ENCODE data around the gene MXD4. TPM values are rescaled to one million over a fixed set of nuclear protein-coding genes. Genes with fewer than 3 reads are reported as not detected.
"Not testable (repeated sequence)": the region's sequence is repeated elsewhere in the genome, so short reads cannot be mapped to it uniquely, and the experiment has no call there.

MXD4 gene
- polyA plus RNA-seq, 1 experiment, result 46.0 TPM

DNA sequence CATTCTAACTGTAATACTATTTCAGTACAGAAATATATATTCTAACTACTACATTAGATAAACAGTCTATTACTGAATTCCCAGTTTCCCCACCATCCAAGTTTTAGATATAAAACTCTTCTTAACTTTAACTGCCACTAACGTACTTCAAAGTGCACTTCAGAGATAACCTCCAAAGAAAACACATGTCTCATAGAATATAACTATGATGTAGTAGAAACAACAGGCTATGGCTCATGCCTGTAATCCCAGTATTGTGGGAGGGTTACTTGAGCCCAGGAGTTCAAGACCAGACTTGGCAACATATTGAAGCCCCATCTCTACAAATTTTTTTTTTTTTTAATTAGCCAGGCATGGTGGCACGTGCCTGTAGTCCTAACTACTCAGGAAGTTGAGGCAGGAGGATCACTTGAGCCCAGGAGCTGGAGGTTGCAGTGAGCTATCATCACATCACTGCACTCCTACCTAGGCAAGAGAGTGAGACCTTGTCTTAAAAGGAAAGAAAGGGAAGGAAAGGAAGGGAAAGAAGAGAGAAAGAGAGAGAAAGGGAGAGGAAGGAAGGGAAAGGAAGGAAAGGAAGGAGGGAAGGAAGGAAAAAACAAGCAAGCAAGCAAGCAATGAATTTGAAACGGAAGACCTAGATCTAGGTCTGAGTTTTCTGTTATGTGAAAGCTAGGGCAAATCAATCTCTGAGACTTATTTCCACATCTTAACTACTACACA is 24.8 kb downstream of the MXD4 start:
- H3K27me3 ChIP-seq (ENCODE audit: control insufficient read depth, insufficient read depth, low read length), result no peaks in the 10 kb centered on the region

DNA sequence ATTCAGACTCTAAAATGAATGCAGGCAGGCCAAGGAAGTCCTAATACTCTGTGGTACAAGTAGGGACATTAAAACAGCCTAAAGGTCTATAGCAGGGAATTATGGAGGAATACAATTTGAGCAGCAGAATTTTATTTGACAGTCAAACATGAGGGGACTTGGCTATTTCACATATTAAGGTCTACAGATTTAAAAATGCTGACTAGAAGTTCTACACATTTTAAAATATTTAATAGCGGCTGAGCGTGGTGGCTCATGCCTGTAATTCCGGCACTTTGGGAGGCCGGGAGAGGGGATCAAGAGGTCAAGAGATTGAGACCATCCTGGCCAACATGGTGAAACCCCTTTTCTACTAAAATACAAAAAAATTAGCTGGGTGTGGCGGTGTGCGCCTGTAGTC is 30.8 kb downstream of the MXD4 start:
- ChIA-PET POLR2A (no interaction called here), CTCF (interaction anchor here (1.1 to 2.3 kb wide), 2 partner anchors 11 to 210 kb away, joined by 3 to 12 read pairs; no protein-coding TSS in a partner anchor)
- no peaks in the 10 kb centered on the region for H3K9me3 ChIP-seq (ENCODE audit: control insufficient read depth, insufficient read depth, low read length)
- no peak overlapping the region for H3K4me3 ChIP-seq (ENCODE audit: low read depth, low read length)
- no peak overlapping the region for H3K27ac ChIP-seq (ENCODE audit: low read depth, low read length)
- TF ChIP-seq, protein P1, sequence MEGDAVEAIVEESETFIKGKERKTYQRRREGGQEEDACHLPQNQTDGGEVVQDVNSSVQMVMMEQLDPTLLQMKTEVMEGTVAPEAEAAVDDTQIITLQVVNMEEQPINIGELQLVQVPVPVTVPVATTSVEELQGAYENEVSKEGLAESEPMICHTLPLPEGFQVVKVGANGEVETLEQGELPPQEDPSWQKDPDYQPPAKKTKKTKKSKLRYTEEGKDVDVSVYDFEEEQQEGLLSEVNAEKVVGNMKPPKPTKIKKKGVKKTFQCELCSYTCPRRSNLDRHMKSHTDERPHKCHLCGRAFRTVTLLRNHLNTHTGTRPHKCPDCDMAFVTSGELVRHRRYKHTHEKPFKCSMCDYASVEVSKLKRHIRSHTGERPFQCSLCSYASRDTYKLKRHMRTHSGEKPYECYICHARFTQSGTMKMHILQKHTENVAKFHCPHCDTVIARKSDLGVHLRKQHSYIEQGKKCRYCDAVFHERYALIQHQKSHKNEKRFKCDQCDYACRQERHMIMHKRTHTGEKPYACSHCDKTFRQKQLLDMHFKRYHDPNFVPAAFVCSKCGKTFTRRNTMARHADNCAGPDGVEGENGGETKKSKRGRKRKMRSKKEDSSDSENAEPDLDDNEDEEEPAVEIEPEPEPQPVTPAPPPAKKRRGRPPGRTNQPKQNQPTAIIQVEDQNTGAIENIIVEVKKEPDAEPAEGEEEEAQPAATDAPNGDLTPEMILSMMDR (IDR thresholded peaks at IDR 0.05; ENCODE audit: low read depth, low read length), result no peak
- DNase-seq (ENCODE audit: low read depth, low spot score), result no peak
- no peaks in the 10 kb centered on the region for H3K27me3 ChIP-seq (ENCODE audit: control insufficient read depth, insufficient read depth, low read length)

More for the DNA sequence above, 24.8 kb downstream of the MXD4 start:
- H3K9me3 ChIP-seq (ENCODE audit: control insufficient read depth, insufficient read depth, low read length), result no peaks in the 10 kb centered on the region; the same call in 1 of the 2 replicates
- POLR2A ChIA-PET, result no interaction called here
- CTCF ChIA-PET, result interaction anchor here (3.2 kb wide), 1 partner anchor 17 kb away, joined by 17 read pairs; no protein-coding TSS in a partner anchor
- TF ChIP-seq, protein P1 (IDR thresholded peaks at IDR 0.05; ENCODE audit: low read depth, low read length), result no peak
- no peak overlapping the region for H3K27ac ChIP-seq (ENCODE audit: low read depth, low read length)
- DNase-seq (ENCODE audit: low read depth, low spot score), result no peak
- no peak overlapping the region for H3K4me3 ChIP-seq (ENCODE audit: low read depth, low read length)

DNA sequence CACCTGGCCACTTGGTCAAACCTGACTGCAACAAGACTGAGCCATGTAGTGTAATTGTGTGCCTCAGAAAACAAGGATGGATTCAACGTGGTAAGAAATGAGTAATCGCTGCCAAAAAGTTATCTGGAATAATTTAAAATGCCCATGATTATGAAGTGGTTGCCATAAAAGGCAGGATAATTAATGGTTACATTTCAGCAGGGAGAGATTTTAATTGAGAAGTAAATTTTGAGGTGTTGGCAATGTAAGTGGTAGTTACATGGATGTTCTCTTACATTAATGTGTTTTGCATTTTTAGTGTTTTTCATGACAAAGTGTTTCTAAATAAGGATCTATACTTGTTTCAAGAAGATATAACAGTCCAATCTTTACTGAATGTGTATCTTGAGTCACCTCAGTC is 35.6 kb downstream of the MXD4 start:
- TF ChIP-seq, protein P1 (IDR thresholded peaks at IDR 0.05; ENCODE audit: low read depth, low read length), result no peak
- ChIA-PET POLR2A (no interaction called here), CTCF (no interaction called here)
- H3K9me3 ChIP-seq (ENCODE audit: control insufficient read depth, insufficient read depth, low read length), result no peaks in the 10 kb centered on the region
- no peak overlapping the region for H3K27ac ChIP-seq (ENCODE audit: low read depth, low read length)
- no peak overlapping the region for H3K4me3 ChIP-seq (ENCODE audit: low read depth, low read length)
- DNase-seq (ENCODE audit: low read depth, low spot score), result no peak
- H3K27me3 ChIP-seq (ENCODE audit: control insufficient read depth, insufficient read depth, low read length), result no peaks in the 10 kb centered on the region

DNA sequence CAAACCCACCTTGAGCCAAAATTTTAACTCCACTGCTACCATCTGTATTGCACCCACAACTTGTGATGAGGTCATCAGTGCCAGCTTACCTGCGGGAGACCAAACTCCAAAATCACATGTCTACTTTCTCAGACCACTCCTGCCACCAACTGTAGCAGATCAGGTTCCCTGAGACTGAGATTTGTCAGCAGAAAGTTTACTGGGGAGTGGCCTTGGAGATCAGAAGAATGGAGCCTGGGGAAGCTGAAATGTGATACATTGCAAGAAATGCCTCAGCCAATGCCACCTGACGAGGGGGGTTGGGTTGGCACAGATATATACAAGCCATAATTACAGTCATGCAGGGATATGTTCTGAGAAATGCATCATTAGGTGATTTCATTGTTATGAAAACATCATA is 39.1 kb downstream of the MXD4 start:
- no peak overlapping the region for H3K4me3 ChIP-seq (ENCODE audit: low read depth, low read length)
- ChIA-PET POLR2A (interaction anchor here (0.6 kb wide), 1 partner anchor 179 kb away, joined by 3 read pairs; no protein-coding TSS in a partner anchor), CTCF (no interaction called here)
- no peak overlapping the region for H3K27ac ChIP-seq (ENCODE audit: low read depth, low read length)
- H3K9me3 ChIP-seq (ENCODE audit: control insufficient read depth, insufficient read depth, low read length), result no peaks in the 10 kb centered on the region
- no peaks in the 10 kb centered on the region for H3K27me3 ChIP-seq (ENCODE audit: control insufficient read depth, insufficient read depth, low read length)
- no peak for DNase-seq (ENCODE audit: low read depth, low spot score)
- TF ChIP-seq, protein P1 (IDR thresholded peaks at IDR 0.05; ENCODE audit: low read depth, low read length), result no peak

DNA sequence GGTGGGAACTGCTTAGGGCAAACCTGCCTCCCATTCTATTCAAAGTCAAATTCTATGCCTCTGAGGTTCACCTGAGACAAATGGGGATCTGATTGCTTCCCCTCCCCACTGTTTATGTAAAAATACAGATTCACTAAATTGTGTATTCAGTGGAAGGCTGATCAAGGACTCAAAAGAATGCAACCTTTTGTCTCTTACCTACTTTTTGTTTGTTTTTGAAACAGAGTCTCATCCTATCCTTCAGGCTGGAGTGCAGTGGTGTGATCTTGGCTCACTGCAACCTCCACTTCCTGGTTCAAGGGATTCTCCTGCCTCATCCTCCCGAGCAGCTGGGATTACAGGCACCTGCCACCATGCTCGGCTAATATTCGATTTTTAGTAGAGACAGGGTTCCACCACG is 40.5 kb downstream of the MXD4 start:
- H3K27me3 ChIP-seq (ENCODE audit: control insufficient read depth, insufficient read depth, low read length); H3K27ac ChIP-seq (ENCODE audit: low read depth, low read length); H3K9me3 ChIP-seq (ENCODE audit: control insufficient read depth, insufficient read depth, low read length); H3K4me3 ChIP-seq (ENCODE audit: low read depth, low read length); DNase-seq (ENCODE audit: low read depth, low spot score); POLR2A ChIA-PET: not testable (repeated sequence)
- CTCF ChIA-PET, result interaction anchor here (0.6 to 2.9 kb wide), 9 partner anchors 9 to 243 kb away, joined by 3 to 18 read pairs (median 8); no protein-coding TSS in a partner anchor

All from AG04450 (cell line).